ENCODE results near the gene GYG1.

The GYG1 gene

DNA sequence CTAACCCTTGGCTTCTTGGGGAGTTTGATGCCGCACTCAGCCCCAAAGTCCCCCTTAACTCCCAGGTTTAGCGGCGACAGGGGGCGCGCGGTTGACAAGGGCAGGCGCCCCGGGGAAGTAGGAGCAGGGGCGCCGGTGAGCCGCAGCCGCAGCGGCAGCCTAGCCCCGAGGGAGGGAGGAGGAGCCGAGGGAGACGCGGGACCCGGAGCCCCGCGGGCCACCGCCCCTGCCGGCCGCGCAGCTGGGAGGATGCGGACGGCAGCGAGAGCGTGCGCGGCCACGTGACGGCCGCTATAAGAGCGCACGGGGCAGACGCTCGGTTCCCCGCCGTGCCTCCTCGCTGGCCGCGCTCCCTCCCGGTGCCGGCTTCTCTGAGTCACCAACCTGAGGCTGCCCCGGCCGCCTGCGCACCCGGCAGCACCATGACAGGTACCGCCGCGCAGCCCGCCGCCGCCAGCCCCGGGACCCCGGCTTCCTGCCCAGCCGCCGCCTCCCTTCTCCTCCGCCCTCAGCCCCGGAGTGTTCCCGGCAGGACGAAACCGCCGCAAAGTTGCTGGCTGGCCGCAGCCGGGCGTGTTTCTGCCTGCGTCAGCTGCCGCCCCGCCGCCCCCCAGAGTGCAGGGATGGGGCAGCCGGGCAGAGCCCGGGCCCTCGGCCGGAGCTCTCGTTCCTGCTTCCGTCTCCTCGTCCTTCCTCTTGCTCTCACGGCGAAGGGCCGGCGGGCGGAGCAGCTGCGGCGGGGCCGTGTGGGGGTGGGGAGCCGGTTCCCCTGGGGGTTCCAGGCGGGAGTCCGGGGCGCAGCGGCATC, at the start of gene GYG1:
TSS of gene GYG1 (plus strand) at position 322 of the 808 bp plus-strand sequence. CDS start at position 423, 101 bp downstream.
- DNase-seq (ENCODE audit: insufficient read length, low spot score) (peak; percentile 65), FAIRE-seq (peak; percentile 23)

DNA sequence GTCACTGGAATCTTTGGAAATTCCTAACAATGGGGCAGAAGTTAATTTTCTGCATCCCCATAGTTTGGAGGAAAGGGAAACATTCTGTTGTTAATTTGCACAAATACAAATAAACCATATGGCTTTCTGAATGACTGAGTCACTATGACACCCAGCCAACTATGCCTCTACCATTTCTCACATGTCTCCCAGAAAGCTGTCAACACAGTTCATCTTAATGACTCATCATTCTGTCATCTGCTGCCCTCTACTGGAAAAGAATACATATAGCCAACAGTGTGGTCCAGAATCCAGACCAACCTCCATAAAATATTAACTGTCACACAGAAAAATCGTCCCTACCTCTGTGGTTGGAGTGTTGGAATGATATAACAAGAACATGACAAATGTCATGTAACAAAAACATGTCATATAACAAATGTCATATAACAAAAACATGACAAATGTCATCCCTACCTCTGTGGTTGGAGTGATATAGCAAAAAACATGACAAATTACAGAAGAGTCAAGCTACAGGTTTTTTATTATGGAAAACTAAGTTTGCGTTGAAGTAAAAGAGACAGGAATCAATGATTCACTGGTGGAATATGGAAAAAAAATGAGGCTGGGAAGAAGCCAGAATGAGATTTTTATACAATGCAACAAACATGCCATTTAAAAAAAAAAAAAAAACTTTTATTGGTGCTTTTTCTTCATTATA, 47.7 kb upstream of the GYG1 start:
- peak; percentile 92 for FAIRE-seq
- DNase-seq (ENCODE audit: insufficient read length, low spot score): peak; percentile 86

DNA sequence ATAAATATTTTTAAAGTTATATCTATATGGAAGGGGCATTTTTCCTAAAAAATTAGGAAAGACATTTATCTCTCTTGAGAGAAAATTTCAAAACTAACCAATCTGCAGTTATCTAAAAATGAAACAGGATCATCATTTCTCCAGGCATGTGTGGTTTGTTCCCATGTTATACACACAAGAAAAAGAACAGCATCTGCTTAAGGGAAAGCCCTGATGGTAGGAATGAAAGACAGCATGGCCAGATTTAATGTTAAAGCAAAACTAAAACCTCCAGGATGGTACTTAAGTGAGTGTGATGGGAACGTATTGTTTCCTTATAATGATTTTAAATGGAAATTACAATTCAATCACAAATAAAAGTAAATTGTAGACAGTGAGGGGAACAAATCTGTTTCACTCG, 46.2 kb upstream of the GYG1 start:
- no peak for FAIRE-seq

DNA sequence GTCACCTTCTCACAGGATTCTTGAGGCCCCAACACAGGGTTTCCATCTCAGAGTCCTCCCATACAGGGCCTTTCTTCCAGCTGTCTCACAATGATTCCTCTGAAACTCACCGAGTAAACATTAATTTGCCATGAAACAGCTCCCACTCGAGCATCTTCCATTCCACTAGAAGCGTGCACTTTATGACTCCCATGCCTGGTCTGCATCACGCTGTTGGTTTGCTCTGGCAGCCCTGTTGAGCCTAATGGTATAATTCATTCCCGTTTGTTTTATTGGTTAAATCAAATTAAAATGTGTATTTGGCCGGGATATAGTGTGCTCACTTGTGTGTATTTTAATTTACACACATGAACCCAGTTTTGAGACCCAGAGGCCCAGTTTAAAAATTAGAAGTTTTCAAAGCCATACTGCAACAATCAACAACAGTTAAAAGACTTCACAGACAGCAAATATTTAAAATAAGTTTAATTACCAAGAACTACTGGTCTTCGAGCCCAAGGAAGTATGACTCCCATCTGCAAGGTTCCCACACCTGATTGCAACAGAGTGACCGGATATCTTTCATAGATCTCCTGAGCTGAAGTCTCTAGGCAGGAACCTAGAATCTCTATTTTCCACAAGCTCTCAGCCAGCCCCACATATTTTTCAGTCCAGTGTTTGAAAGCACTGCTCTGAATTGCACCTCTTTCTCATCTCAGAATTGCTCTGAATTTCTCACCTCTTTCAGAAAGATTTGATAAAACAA, 42.3 kb upstream of the GYG1 start:
- DNase-seq (ENCODE audit: insufficient read length, low spot score) (no peak), FAIRE-seq (no peak)

More for the DNA sequence above, 46.2 kb upstream of the GYG1 start:
- DNase-seq (ENCODE audit: insufficient read length, low spot score): no peak

DNA sequence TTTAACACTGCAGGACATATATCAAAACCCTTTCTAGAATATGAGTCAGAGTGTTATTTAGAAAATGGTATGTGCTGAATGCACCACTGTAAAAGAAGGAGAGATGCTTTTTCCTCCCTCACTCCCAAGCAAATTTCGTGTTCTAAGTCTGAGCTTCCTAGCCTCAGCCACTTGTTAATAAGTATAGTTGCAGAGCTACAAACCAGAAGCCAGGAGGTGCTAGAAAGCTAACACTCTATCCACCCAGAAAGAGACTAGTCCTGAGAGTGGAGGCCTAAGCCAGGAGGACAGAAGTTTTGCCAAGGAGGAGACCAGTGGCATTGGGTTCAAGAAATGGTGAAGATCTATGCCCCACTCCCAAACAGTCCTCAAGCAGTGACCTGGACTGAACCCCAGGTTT, 40.5 kb upstream of the GYG1 start:
- FAIRE-seq: no peak
- DNase-seq (ENCODE audit: insufficient read length, low spot score): no peak

DNA sequence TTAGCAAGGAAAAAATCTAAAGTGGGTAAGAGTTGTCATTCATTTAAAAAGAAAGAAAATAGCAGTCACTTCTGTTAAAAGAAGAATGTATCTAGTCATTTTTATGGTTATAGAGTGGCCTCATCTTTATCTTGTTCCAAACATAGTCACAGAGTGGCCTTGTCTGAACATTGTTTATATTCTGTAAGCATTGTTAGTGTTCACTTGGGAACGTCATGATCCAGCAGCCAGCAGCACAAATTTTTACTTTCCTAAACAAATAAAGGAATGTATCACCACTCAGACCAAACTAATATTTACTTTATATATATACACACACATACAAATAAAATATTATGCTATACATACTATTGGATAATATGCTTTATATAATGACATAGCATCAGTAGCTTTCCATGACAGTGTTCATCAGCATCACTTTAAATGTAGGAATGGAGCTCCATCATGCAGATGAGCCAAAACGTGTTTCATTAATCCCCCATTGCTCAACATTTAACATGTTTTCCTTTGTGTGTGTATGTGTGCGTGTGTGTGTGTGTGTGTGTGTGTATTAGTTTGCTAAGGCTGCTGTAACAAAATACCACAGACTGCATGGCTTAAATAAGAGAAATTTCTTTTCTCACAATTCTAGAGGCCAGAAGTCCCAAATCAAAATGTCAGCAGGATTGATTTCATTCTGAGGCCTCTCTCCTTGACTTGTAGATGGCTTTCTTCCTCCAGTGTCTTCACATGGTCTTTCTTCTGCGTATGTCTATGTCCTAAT, 39.6 kb upstream of the GYG1 start:
- no peak for FAIRE-seq
- DNase-seq (ENCODE audit: insufficient read length, low spot score): no peak

DNA sequence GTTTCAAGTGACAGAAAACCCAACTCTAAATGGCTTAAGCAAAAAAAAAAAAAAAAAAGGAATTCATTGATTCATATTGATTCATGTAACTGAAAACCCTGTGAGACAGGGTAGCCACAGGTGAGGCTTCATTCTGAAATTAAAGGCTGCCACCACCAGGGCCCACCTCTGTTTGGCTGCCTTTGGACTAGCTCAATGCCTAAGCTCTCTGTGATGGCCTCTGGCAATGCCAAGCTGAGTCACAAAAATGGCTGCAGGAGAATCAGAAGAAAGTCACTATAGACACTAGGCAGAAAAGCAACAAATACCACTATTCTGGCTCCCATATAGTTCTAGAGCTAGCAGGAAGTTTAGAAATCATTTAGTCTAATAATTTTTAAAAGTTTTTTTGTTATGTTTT, 38.2 kb upstream of the GYG1 start:
- no peak for FAIRE-seq

DNA sequence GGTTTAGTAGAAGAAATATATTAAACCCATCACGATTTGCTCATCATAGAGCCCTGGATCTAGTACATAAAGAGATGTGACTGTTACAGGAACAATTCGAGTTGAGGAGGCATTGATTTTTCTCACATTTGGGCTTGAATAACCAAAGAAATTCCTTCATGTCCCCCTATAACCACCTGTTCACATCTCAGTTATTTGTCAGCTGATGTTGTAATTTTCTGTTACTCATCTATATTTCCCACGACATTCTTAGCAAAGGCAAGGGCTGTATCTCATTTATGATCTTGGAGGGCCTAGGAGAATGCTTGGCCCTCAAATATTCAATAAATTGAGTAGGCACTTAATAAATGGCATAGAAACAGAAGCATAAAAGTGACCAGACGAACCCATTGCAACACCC, 36.4 kb upstream of the GYG1 start:
- DNase-seq (ENCODE audit: insufficient read length, low spot score) (no peak), FAIRE-seq (no peak)

More for the DNA sequence above, 38.2 kb upstream of the GYG1 start:
- DNase-seq (ENCODE audit: insufficient read length, low spot score): no peak

DNA sequence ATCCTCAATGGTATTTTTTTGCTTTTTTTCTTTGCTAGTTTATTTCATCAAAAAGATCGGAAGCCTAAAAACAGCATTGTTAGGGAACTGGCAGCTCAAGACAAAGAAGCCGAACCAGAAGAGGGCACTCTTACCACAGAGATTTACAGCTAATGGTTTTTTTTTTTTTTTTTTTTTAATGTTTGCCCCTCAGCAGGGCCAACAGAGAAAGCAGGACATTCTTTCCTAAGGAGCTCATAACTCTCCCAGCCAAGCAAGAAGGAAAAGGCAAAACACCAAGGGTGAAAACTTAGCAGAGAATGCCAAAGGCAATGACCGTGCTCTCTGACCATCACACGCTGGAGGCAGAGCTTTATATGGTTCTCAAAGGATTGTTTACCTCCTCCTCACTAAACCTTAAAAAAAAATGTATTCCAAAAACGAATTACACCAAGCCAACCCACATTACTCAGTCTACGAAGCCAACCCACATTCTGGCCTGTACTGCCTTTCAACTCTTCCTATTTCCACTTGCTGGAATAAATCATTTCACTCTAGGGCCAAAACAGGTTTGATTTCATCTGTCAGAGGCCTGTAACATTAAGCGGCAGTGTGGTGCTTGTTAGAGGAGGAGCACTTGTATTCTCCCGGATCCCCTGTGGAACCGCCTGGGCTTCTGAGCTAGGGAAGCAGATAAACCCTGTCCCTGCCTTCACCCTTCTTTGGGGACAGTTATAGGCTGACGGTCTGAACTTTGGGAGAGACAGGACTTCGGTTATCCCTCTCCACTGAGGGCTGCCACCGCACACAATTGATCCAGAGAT, 35.6 kb upstream of the GYG1 start:
- DNase-seq (ENCODE audit: insufficient read length, low spot score): peak; percentile 54

DNA sequence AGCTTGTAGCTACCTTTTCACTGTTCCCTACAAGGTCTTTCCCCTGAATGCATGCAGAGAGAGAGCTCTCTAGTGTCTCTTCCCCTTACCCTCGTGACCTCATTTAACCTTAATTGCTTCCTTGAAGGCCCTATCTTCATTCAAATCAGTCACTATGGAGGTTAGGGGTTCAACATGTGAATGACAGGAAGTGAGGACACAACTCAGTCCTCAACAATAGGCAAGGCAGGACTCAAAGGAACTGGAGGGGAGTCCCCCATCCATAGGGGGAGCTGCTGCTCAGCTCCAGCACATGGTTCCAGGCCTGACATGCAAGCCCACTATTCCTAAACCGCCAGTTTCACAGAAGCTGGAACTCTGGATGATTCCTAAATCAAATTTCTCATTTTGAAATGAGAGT, 33.8 kb upstream of the GYG1 start:
- no peak for FAIRE-seq
- no peak for DNase-seq (ENCODE audit: insufficient read length, low spot score)

More for the DNA sequence above, 35.6 kb upstream of the GYG1 start:
- no peak for FAIRE-seq

DNA sequence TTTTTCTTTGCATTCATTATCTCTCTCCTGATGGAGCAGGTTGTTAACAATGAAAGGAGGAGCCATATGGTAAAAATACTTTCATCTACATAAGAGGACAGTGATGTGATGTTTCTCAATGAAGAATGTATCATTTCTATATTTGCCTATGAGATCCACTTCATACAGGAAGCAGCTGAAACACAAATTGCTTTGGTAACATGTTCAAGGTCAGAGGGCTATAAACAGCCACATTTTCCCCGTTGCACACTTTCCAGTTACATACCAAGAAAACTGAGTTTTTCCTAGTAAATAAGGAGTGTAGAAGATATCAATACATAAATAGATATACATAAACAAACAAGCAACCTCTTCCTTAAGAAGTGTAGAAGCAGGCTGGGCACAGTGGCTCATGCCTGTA, 32.6 kb upstream of the GYG1 start:
- FAIRE-seq (no peak), DNase-seq (ENCODE audit: insufficient read length, low spot score) (no peak)

DNA sequence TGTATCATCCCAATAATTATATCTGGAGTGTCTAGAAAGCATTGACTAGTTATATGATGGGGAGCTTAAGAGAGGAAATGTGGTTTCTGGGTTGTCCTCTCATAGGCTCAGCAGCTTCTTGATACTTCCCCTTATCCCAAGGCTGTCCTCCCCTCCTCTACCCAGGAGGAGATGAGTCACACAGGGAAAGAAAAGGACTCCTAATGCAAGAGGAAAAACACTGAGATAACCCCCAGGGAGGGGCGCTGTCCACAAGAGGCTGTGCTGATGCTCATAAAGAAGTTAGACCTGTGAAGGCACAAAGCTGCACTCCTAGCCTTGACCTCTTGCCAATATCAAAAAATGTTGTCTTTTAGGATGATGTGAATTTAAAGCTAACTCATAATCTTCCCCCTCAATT, 28.8 kb upstream of the GYG1 start:
- peak; percentile 37 for DNase-seq (ENCODE audit: insufficient read length, low spot score)
- no peak for FAIRE-seq

DNA sequence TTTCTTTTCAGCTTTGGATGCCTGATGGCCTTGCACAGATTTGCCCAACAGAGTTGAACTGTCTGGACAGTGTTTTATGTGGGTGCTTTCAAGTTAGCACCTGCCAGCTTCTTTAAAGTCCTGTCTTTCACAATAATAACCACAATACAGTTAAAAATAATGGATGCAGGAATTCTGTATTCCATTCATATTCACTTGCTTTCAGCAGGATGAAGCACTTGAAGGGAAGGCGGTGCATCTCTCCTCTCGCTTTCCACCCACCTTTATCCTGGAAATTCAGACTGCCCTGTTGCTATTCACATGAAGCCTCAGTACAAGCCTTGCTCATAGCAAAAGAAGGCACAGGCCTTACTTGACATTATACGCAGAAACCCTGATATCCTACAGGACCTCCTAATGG, 26.5 kb upstream of the GYG1 start:
- FAIRE-seq: no peak

DNA sequence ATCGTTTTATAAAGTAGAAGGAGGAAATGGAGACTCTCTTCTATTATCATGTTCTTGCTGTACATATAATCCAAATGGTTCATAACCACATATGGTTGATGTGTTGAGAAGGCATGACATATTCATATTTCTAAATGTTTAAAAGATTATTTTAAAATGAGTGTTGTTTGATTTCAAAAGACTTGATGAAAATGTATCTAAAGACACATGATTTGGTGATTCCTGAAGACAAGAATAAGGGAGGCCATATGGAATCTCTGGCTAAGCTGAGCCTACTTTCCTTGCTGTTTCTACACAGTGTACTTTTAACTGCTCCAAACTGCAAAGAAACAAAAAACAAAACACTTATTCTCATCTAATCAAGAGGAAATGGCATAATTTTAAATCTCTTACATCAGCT, 23.0 kb upstream of the GYG1 start:
- FAIRE-seq: no peak
- no peak for DNase-seq (ENCODE audit: insufficient read length, low spot score)

More for the DNA sequence above, 26.5 kb upstream of the GYG1 start:
- DNase-seq (ENCODE audit: insufficient read length, low spot score): no peak

DNA sequence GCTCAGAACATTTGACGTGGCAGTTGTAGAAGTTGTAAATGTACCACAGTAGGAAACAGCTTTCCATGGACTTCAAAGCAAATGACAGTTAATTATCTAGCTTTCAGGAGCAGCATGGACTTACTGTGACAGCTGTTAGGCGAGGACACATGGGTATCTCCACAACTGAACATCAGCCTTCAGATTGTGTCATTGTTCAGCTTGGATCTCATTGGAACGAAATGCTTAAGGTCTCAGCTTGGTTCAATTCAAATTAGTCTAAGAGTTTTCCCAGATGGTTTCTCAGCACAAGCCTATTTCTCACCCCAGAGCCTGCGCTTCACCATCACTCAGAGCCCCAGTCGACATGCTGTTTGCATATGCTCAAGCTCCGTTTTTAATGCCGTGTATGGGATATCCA, 21.1 kb upstream of the GYG1 start:
- no peak for FAIRE-seq

DNA sequence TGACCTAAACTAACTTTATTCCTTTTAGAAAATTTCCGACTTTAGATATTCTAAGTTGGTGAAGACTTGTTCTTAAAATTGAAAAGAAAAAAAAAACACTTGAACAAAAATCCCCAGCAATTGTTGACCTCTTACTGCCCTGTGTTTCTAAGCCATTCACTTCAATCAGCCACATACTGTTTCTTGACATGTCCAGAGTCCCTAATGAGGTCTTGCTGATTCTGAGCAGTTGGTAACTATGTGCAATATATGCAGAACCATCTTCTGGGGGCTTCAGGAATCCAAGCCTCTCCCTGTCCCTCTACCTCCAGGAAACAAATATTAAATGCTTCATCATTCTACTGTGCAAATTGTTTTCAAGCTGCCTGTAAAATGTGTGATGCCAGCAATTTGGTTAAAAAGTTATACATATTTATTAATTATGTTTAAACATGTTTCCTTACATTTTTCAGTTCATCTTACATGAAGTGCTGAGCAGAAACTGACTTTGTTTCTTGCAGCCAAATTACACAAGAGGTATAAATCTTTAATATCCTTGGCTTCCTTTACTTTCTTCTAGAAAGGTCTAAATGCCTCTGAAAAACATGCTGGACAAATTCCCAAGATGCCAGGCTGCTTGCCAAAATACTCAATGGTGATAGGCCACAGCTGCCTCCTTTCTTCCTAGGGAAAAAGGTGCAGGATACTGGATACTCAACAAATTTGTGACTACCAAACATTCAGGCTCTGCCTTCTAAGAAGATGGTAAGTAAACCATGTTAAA, 19.8 kb upstream of the GYG1 start:
- no peak for DNase-seq (ENCODE audit: insufficient read length, low spot score)

More for the DNA sequence above, 21.1 kb upstream of the GYG1 start:
- DNase-seq (ENCODE audit: insufficient read length, low spot score): no peak

DNA sequence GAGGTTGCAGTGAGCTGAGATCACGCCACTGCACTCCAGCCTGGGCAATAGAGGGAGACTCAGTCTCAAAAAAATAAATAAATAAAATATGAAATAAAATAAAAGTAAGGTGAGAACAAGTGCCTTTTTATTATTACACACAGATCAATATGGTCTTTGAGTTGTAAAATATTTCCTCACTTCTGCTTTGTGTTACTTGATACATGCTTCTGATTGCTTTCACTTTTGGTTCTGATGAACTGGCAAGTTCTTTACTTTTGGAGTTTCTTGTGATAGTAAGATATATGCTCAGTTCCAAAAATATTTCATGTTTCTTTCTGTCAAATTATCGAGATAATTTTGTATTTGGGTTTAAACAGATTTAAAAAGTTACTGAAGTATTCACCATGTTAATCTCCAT, 16.6 kb upstream of the GYG1 start:
- no peak for DNase-seq (ENCODE audit: insufficient read length, low spot score)
- FAIRE-seq: no peak

More for the DNA sequence above, 19.8 kb upstream of the GYG1 start:
- FAIRE-seq: no peak

DNA sequence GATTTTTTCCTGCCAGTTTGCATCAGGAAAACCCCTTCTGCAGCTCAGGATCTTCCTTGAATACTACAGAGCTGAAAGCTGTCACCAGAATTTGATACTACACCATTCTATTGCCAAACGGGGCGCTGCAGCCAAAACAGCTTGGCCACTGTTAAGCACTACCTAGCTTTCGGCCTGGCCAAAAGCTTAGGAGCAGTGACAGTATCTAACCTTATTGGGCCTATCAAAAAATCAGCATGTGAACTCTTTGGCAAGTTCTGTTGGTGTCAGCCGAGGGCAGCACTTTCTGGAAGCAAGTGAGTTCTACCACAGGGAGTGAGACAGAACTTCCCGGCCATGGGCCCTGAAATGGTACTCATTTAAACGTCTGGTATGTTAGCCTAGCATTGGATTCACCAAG, 16.1 kb upstream of the GYG1 start:
- FAIRE-seq (no peak), DNase-seq (ENCODE audit: insufficient read length, low spot score) (no peak)

DNA sequence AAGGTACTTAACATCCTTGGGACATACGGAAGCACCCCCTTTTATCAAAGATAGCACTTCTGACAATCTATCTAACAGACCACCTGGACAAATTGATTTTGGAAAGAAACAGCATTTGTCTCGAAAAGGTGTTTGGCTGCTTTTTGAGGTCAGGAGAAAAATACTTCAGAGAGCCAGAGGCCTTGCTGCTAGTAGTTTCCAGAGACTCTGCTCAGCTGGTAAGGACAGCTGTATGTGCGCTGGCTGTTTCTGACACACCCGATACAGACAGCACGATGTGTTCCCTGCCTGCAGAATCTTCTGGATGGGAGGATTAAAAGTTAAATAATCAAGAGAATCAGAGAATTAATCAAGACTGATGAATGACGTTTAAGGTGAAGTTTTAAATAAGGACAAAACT, 15.6 kb upstream of the GYG1 start:
- FAIRE-seq (no peak), DNase-seq (ENCODE audit: insufficient read length, low spot score) (no peak)
